KMS-11 (cell line): ENCODE results near the gene SLC43A3.

ENCODE experiments used
- H2AFZ ChIP-seq: fragments of 200-600 bp; sonication (generic); 2 replicates; pipeline ENCODE4 v1.6.1; 2016; ENCODE audit warnings: antibody characterized with exemption, mixed run types, low read depth
- H3K27ac ChIP-seq: fragments of 200-600 bp; sonication (generic); 2 replicates; pipeline ENCODE4 v1.6.1; 2016; ENCODE audit warnings: mild to moderate bottlenecking, mixed run types
- H3K27me3 ChIP-seq: fragments of 200-600 bp; sonication (generic); 2 replicates; pipeline ENCODE4 v1.6.1; 2017; ENCODE audit warnings: mild to moderate bottlenecking, low read depth, mixed run types, moderate library complexity; ENCODE audit not compliant: insufficient read depth
- H3K36me3 ChIP-seq: fragments of 200-600 bp; sonication (generic); 2 replicates; pipeline ENCODE4 v1.6.1; 2017; ENCODE audit warnings: mild to moderate bottlenecking, mixed run types; ENCODE audit not compliant: insufficient read depth
- H3K4me1 ChIP-seq: fragments of 200-600 bp; sonication (generic); 2 replicates; pipeline ENCODE4 v1.6.1; 2016; ENCODE audit warnings: mild to moderate bottlenecking, low read depth, mixed run types; ENCODE audit not compliant: poor library complexity, severe bottlenecking
- H3K4me2 ChIP-seq: fragments of 200-600 bp; sonication (generic); 2 replicates; pipeline ENCODE4 v1.7.0; 2016; ENCODE audit warnings: mild to moderate bottlenecking, mixed run types
- H3K4me3 ChIP-seq: fragments of 200-600 bp; sonication (generic); IDR thresholded peaks from 2 replicates; pipeline ENCODE4 v1.6.1; 2017; ENCODE audit warnings: low read depth, low read length, mixed read lengths; ENCODE audit not compliant: insufficient read depth
- H3K79me2 ChIP-seq: fragments of 200-600 bp; sonication (generic); 2 replicates; pipeline ENCODE4 v1.6.1; 2016; ENCODE audit warnings: low read depth, mixed run types; ENCODE audit not compliant: insufficient read depth
- H3K9ac ChIP-seq: fragments of 200-600 bp; sonication (generic); 2 replicates; pipeline ENCODE4 v1.6.1; 2016; ENCODE audit warnings: mild to moderate bottlenecking, mixed run types
- H4K20me1 ChIP-seq: fragments of 200-600 bp; sonication (generic); 2 replicates; pipeline ENCODE4 v1.6.1; 2016; ENCODE audit warnings: mild to moderate bottlenecking, mixed run types; ENCODE audit not compliant: insufficient read depth
- CTCF ChIP-seq: fragments of 200-600 bp; sonication (generic); conservative IDR thresholded peaks from 2 replicates; pipeline ENCODE4 v1.6.1; 2017; ENCODE audit warnings: low read depth, mild to moderate bottlenecking, antibody characterized with exemption, low read length, moderate library complexity, mixed read lengths

Gene SLC43A3

DNA sequence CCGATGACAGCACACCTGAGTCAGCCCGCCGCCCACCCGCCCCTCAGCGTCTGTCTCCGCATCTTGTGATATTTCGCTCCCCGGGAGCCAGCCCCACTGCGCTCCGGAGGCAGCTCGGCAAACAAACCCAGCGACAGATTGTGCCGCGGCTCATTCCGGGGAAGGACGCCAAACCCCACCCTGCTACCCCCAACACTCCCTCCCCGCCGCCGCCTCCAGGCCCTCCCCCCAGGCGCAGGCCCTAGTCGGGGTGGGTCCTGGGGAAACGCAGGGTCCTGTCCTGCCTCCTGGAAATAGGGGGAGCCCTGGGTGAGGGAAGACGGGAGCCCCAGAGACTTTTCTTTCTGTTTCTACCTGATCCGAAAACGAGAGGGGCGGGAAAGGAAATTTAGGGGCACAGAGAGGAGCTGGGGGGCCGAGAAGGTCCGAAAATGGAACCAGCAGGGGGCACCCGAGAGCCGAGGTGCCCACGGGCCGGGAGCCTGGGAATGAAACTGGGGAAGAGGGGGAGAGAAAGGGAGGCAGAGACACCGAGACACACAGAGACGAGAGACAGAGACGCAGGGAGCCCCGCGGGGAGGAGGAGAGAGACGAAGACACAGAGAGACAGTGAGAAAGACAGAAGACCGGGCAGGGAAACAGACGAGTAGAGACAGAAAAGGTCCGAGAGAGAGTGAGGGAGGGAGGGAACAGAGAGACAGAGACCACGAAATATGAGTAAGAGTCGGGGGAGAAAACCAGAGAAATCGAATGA is 31.7 kb upstream of the SLC43A3 start:
- H2AFZ ChIP-seq: peak overlapping the region; percentile 52; the same call in 1 of the 2 replicates
- peak; percentile 95 for TF ChIP-seq CTCF
- H3K4me2 ChIP-seq: peak overlapping the region; percentile 85
- H3K36me3 ChIP-seq: no peaks in the 10 kb centered on the region
- H3K27ac ChIP-seq: no peak overlapping the region
- H3K4me3 ChIP-seq: no peak overlapping the region
- H3K27me3 ChIP-seq: peaks cover 19% of the 10 kb centered on the region
- H3K4me1 ChIP-seq: peaks cover 23% of the 10 kb centered on the region
- no peaks in the 10 kb centered on the region for H4K20me1 ChIP-seq
- H3K79me2 ChIP-seq: no peaks in the 10 kb centered on the region
- no peak overlapping the region for H3K9ac ChIP-seq

DNA sequence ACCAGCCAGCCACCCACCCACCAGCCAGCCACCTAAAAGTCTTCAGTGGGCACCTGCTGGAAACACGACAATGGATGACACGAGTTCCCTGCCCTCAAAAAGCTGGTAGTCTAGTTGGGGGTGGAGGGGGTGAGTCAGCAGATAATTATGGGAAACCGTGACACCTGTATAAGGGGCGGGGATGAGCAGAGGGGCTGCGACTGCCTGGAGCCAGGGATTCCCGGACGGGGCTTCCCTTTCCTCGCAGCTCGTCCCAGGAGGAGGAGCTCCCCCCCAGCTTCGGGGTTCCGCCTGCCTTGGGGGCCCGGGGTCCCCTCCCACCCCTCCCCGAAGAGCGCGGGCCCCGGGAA is 31.1 kb upstream of the SLC43A3 start:
- Histone ChIP-seq H3K4me2 (peak overlapping the region; percentile 85), H3K36me3 (no peaks in the 10 kb centered on the region), H3K9ac (no peak overlapping the region), H3K79me2 (no peaks in the 10 kb centered on the region), H3K27ac (no peak overlapping the region), H3K4me3 (no peak overlapping the region), H2AFZ (peak overlapping the region; percentile 52; the same call in 1 of the 2 replicates), H4K20me1 (no peaks in the 10 kb centered on the region), H3K27me3 (peaks cover 19% of the 10 kb centered on the region), H3K4me1 (peaks cover 28% of the 10 kb centered on the region)
- no peak for TF ChIP-seq CTCF

- Histone ChIP-seq H3K4me1 (peaks cover 29% of the 10 kb centered on the region), H3K4me3 (no peak overlapping the region), H3K27me3 (peaks cover 19% of the 10 kb centered on the region), H3K27ac (no peak overlapping the region), H4K20me1 (no peaks in the 10 kb centered on the region), H3K4me2 (peak overlapping the region; percentile 85), H3K36me3 (no peaks in the 10 kb centered on the region), H3K9ac (no peak overlapping the region), H3K79me2 (no peaks in the 10 kb centered on the region), H2AFZ (peak overlapping the region; percentile 52; the same call in 1 of the 2 replicates)
- TF ChIP-seq CTCF: peak; percentile 53; the same call in 1 of the 2 replicates
Measured at GRCh38 chr11:57457643-57458023, 30.7 kb upstream of the SLC43A3 start.

- H3K4me2 ChIP-seq: peak overlapping the region; percentile 85
- H3K79me2 ChIP-seq: no peaks in the 10 kb centered on the region
- H4K20me1 ChIP-seq: no peaks in the 10 kb centered on the region
- TF ChIP-seq CTCF: peak; percentile 92
- H3K9ac ChIP-seq: no peak overlapping the region
- no peak overlapping the region for H3K27ac ChIP-seq
- H3K4me3 ChIP-seq: no peak overlapping the region
- H3K27me3 ChIP-seq: peaks cover 19% of the 10 kb centered on the region
- H2AFZ ChIP-seq: peak overlapping the region; percentile 52; the same call in 1 of the 2 replicates
- H3K36me3 ChIP-seq: no peaks in the 10 kb centered on the region
- H3K4me1 ChIP-seq: peaks cover 29% of the 10 kb centered on the region
Measured at GRCh38 chr11:57456960-57457642, 30.2 kb upstream of the SLC43A3 start.
